ENCODE results near the gene GCLC. TPM values are rescaled to one million over a fixed set of nuclear protein-coding genes. Genes with fewer than 3 reads are reported as not detected.

Gene GCLC
- total and polyA plus RNA-seq, 9 of the 15 experiments (the other 6 are each of a cell fraction or from before 2014, with no cell fraction given): 3.9 to 20.0 (median 9.4) TPM

GRCh38 chr6:53547811-53548496 lies 3.1 kb upstream of the GCLC start (continued):
- TF ChIP-seq XRCC3 (IDR thresholded peaks at IDR 0.05) (no peak), BRF1 (IDR thresholded peaks at IDR 0.05; ENCODE audit: borderline replicate concordance, extremely low read depth, insufficient read length) (no peak), HDAC2 (IDR thresholded peaks at IDR 0.05) (peak; percentile 78), NR2C2 (CRISPR knock-in tag; IDR thresholded peaks at IDR 0.05) (peak; percentile 56; the same call in 1 of the 2 replicates), NR2C2 (tag; IDR thresholded peaks at IDR 0.05) (peak; percentile 95), MLX (CRISPR knock-in tag; conservative IDR thresholded peaks at IDR 0.05) (no peak), MCM3 (IDR thresholded peaks at IDR 0.05) (no peak), GATAD2B (IDR thresholded peaks at IDR 0.05; ENCODE audit: borderline replicate concordance) (no peak; the same call in 1 of the 2 replicates), SMC3 (conservative IDR thresholded peaks at IDR 0.05; ENCODE audit: insufficient read depth, low read depth, low read length) (no peak), ZNF282 (CRISPR knock-in tag; IDR thresholded peaks at IDR 0.05) (no peak), DMBX1 (CRISPR knock-in tag; IDR thresholded peaks at IDR 0.05; ENCODE audit: borderline replicate concordance) (no peak), FOXJ2 (tag; IDR thresholded peaks at IDR 0.05) (peak; percentile 94), PURB (CRISPR knock-in tag; IDR thresholded peaks at IDR 0.05; ENCODE audit: low read depth) (no peak), ATF1 (CRISPR knock-in tag; IDR thresholded peaks at IDR 0.05) (peak; percentile 51; the same call in 1 of the 2 replicates), ATF1 (tag; IDR thresholded peaks at IDR 0.05) (peak; percentile 89), NCOA4 (IDR thresholded peaks at IDR 0.05; ENCODE audit: partially characterized antibody) (no peak), ZNF408 (CRISPR knock-in tag; IDR thresholded peaks at IDR 0.05; ENCODE audit: low read depth) (no peak), RREB1 (CRISPR knock-in tag; IDR thresholded peaks at IDR 0.05) (peak; percentile 36; the same call in 1 of the 2 replicates), ZNF511 (CRISPR knock-in tag; IDR thresholded peaks at IDR 0.05) (no peak; the same call in 1 of the 2 replicates), BCL6 (CRISPR knock-in tag; IDR thresholded peaks at IDR 0.05) (no peak), HDGF (IDR thresholded peaks at IDR 0.05) (no peak), E2F3 (CRISPR knock-in tag; IDR thresholded peaks at IDR 0.05) (0 out of 2 replicates have a peak, but pooled peaks have one; percentile 28), TEAD1 (CRISPR knock-in tag; IDR thresholded peaks at IDR 0.05) (peak; percentile 26 to 87; a peak in 3 of 4 replicates), SLC30A9 (CRISPR knock-in tag; IDR thresholded peaks at IDR 0.05) (no peak), CHCHD3 (CRISPR knock-in tag; IDR thresholded peaks at IDR 0.05) (no peak)

Measured in K562 (cell line).